SK-N-MC (cell line): ENCODE results near the gene TRA2B.

Experiments used
- EZH2 ChIP-seq: fragments of 200-600 bp; sonication (generic); IDR thresholded peaks from one replicate; pipeline ENCODE4 v1.6.1; 2017; ENCODE audit warnings: antibody characterized with exemption
- POLR2AphosphoS5 ChIP-seq: IDR thresholded peaks from 2 replicates; pipeline ENCODE4 v1.6.1; 2012; ENCODE audit warnings: mild to moderate bottlenecking, low read depth, low read length, borderline replicate concordance

DNA sequence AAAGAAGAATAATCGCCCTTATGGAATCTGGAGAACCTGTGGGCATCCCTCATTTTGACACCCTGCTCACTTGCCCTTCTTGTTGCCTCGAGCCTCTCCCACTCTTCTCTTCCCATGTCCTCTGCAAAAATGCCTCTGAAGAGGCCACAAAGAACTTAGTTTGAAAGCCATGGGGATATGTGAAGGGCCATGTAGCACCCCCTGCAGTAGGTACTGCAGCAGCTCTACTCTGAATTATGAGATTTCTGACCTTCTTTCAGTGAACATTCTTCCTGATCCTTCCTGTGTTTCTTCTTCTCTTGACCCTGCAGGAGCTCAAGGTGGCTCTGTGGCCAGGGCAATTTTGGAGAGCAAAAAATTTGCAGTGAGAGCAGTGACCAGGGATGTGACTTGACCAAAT lies 30.4 kb upstream of the TRA2B start:
- TF ChIP-seq EZH2 (no peak), POLR2AphosphoS5 (no peak)
